Ovary (tissue), 3 donors: ENCODE results near the gene OXA1L.

ENCODE experiments used
- EP300 ChIP-seq: sonication (generic); formaldehyde crosslinking; IDR thresholded peaks from one replicate; pipeline ENCODE4 v1.6.1; 2017; ENCODE audit warnings: antibody characterized with exemption
- POLR2A ChIP-seq: fragments of 450-650 bp; IDR thresholded peaks from one replicate; pipeline ENCODE4 v1.6.1; 2017; ENCODE audit warnings: antibody characterized with exemption, mild to moderate bottlenecking, moderate library complexity
- TF ChIP-seq, protein P1 (sequence below), 3 donors: fragments of 450-650 bp in 2 of 3; fragments of 200-600 bp in 1 of 3; IDR thresholded peaks; one replicate each; pipeline versions ENCODE4 v1.5.1 to v1.8.0; 2016 to 2022; ENCODE audit warnings: antibody characterized with exemption in 3 of 3, mild to moderate bottlenecking in 1 of 3
- donor health status: DM: no; HTN: no; CAD: no.

DNA sequence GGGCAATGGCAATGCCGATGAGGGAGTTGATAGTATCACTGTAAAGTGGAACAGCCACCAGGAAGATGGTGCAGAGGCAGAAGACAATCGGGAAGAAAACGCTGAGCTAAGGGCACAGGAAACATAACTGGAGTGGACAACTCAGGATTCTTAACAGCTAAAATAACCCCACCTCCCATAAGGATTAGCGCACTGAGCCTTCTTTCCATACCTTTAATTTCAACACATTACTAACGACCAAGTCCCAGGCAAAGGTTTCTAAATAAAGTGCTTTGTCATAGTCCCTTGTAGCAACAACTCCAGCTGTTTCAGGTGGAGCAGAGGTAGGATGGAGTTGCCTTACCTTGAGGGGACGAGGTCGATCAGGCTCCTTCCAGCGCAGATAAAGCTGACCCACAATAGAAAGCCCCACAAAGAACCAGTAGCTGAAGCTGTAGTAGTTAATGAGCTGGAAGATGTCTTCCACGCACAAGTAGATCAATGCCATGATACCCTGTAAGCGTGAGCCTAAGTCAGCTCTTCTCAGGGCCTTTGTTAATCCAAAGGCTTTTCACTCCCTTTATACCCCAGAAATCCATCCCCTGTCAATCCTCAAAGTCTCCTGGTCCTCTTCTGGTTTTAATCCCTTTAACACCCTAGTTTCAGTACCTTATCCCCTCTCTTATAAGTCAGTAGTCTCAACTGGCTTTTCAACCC is 7.7 kb downstream of the OXA1L start:
- TF ChIP-seq, protein P1, sequence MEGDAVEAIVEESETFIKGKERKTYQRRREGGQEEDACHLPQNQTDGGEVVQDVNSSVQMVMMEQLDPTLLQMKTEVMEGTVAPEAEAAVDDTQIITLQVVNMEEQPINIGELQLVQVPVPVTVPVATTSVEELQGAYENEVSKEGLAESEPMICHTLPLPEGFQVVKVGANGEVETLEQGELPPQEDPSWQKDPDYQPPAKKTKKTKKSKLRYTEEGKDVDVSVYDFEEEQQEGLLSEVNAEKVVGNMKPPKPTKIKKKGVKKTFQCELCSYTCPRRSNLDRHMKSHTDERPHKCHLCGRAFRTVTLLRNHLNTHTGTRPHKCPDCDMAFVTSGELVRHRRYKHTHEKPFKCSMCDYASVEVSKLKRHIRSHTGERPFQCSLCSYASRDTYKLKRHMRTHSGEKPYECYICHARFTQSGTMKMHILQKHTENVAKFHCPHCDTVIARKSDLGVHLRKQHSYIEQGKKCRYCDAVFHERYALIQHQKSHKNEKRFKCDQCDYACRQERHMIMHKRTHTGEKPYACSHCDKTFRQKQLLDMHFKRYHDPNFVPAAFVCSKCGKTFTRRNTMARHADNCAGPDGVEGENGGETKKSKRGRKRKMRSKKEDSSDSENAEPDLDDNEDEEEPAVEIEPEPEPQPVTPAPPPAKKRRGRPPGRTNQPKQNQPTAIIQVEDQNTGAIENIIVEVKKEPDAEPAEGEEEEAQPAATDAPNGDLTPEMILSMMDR (IDR thresholded peaks at IDR 0.05) = no peak
- TF ChIP-seq POLR2A = no peak
- no peak for TF ChIP-seq EP300
